OCI-LY3 (cell line): ENCODE results near the gene SYNE2.

Experiments used
- CTCF ChIP-seq: fragments of 200-600, 300-600 bp; sonication (generic); IDR thresholded peaks from 2 replicates; pipeline ENCODE4 v1.5.1; 2014; ENCODE audit warnings: antibody characterized with exemption, low read length, low read depth
- EZH2phosphoT487 ChIP-seq: fragments of 200-600 bp; shearing (Covaris generic); IDR thresholded peaks from 2 replicates; pipeline ENCODE4 v1.6.1; 2018; ENCODE audit warnings: antibody characterized with exemption, mixed run types, low read depth

- TF ChIP-seq CTCF, result no peak
- no peak for TF ChIP-seq EZH2phosphoT487
Measured at GRCh38 chr14:64091217-64091616, 238.4 kb downstream of the SYNE2 start.
